Bronchial epithelial cell (primary cell): ENCODE results near the gene RBM34. TPM values are rescaled to one million over a fixed set of nuclear protein-coding genes. Genes with fewer than 3 reads are reported as not detected.

ENCODE experiments used
- DNase-seq: peaks from one replicate; pipeline ENCODE4 v3.0.0-alpha.2; 2010; ENCODE audit warnings: low read depth
- FAIRE-seq: peaks from 2 replicates; lab custom pipeline; 2011; peaks lifted over from hg19 to GRCh38; lab: Jason Lieb, UNC
- H3K27me3 ChIP-seq: 2 replicates; pipeline ENCODE4 v1.5.1; 2011; ENCODE audit warnings: low read length; ENCODE audit not compliant: control insufficient read depth, insufficient read depth
- H3K36me3 ChIP-seq: 2 replicates; pipeline ENCODE4 v1.5.1; 2011; ENCODE audit warnings: low read length; ENCODE audit not compliant: control insufficient read depth, insufficient read depth
- H3K4me3 ChIP-seq: 2 replicates; pipeline ENCODE4 v1.5.1; 2011; ENCODE audit warnings: mild to moderate bottlenecking, low read depth, low read length, control low read depth
- total RNA-seq: library from RNA; depleted of rRNA; stranded (reverse); fragments of >200 nt; gene quantifications from 2 replicates; pipeline ENCODE4 v1.2.1, GENCODE V29; 2014
- TF ChIP-seq, protein P1 (sequence below): IDR thresholded peaks from 2 replicates; pipeline ENCODE4 v1.5.1; 2011; ENCODE audit warnings: mild to moderate bottlenecking, moderate library complexity, low read length, control low read depth, inconsistent platforms; ENCODE audit not compliant: insufficient read depth, severe bottlenecking

The RBM34 gene
- total RNA-seq, 1 donor from 2014 or later: 60.6 TPM

DNA sequence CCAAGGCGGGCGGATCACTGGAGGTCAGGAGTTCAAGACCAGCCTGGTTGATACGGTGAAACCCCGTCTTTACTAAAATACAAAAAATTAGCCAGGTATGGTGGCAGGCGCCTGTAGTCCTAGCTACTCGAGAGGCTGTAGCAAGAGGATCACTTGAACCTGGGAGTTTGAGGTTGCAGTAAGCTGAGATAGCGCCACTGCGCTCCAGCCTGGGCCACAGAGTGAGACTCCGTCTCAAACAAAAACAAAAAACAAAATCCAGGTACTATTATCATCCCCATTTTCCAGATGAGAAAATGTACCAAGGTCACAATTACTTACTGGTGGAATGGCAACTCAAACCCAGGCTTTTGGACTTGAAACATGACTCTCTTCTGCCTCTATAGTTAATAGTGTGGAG lies 36.9 kb downstream of the RBM34 start:
- Histone ChIP-seq H3K4me3 (no peak overlapping the region), H3K36me3 (peaks cover 10% of the 10 kb centered on the region), H3K27me3 (no peaks in the 10 kb centered on the region)
- TF ChIP-seq, protein P1, sequence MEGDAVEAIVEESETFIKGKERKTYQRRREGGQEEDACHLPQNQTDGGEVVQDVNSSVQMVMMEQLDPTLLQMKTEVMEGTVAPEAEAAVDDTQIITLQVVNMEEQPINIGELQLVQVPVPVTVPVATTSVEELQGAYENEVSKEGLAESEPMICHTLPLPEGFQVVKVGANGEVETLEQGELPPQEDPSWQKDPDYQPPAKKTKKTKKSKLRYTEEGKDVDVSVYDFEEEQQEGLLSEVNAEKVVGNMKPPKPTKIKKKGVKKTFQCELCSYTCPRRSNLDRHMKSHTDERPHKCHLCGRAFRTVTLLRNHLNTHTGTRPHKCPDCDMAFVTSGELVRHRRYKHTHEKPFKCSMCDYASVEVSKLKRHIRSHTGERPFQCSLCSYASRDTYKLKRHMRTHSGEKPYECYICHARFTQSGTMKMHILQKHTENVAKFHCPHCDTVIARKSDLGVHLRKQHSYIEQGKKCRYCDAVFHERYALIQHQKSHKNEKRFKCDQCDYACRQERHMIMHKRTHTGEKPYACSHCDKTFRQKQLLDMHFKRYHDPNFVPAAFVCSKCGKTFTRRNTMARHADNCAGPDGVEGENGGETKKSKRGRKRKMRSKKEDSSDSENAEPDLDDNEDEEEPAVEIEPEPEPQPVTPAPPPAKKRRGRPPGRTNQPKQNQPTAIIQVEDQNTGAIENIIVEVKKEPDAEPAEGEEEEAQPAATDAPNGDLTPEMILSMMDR: no peak
- FAIRE-seq (no peak), DNase-seq (no peak)

DNA sequence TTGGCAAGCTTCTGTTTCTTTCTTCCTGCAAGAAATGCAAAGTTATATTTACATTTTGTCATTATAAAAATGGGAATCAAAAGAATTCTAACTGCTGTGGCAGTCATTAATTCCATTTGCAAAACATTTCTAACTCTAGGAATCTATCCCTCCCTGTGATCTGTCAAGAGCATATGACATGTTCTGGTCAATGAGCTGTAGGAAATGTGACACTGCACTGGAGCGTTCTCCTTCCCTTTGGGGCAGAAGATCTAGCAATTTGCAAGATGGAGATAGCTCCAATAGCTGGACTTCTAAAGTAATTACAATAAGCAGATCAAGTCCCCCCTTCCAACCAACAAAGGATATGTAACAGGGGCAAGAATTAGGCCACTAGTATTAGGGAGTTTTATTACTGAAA lies 38.7 kb downstream of the RBM34 start:
- TF ChIP-seq, protein P1: no peak
- DNase-seq (no peak), FAIRE-seq (no peak)
- Histone ChIP-seq H3K27me3 (no peaks in the 10 kb centered on the region), H3K36me3 (peaks cover 18% of the 10 kb centered on the region), H3K4me3 (no peak overlapping the region)

DNA sequence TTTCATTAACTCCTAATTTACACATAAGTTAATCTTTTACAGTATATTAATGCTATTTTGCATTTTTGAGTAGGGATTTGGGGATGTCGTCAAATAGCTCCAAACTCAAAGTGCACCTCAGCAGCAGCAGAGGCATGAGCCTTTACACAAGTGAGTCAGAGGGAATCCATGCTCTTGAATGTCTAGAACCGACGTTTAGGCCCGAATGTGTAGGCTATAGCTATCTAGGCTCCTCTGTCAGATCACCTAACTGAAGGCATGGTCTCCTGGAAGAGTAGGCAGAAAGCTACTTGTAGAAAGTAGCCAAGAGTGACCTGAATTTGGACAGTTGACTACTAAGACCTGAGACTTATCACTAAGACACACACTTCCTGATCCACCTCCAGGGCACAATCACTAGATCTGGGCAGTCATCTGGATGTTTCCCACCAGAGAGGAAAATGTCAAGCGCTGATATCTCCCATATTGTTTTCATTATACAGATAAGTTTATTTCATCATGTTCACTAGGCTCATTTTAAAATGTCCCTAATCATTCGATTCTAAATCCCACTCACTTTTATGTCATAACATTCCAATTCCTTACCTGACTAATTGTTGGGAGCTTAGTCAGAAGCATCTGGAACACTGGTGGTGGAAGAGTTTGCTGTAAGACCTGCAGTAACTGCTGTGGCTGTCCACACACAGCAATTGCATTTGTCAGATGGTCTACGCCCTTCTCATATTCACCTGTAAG lies 47.7 kb downstream of the RBM34 start:
- no peak overlapping the region for H3K4me3 ChIP-seq
- TF ChIP-seq, protein P1: no peak
- no peaks in the 10 kb centered on the region for H3K27me3 ChIP-seq
- peak; percentile 52 for DNase-seq
- FAIRE-seq: no peak
- H3K36me3 ChIP-seq: peaks cover 32% of the 10 kb centered on the region

DNA sequence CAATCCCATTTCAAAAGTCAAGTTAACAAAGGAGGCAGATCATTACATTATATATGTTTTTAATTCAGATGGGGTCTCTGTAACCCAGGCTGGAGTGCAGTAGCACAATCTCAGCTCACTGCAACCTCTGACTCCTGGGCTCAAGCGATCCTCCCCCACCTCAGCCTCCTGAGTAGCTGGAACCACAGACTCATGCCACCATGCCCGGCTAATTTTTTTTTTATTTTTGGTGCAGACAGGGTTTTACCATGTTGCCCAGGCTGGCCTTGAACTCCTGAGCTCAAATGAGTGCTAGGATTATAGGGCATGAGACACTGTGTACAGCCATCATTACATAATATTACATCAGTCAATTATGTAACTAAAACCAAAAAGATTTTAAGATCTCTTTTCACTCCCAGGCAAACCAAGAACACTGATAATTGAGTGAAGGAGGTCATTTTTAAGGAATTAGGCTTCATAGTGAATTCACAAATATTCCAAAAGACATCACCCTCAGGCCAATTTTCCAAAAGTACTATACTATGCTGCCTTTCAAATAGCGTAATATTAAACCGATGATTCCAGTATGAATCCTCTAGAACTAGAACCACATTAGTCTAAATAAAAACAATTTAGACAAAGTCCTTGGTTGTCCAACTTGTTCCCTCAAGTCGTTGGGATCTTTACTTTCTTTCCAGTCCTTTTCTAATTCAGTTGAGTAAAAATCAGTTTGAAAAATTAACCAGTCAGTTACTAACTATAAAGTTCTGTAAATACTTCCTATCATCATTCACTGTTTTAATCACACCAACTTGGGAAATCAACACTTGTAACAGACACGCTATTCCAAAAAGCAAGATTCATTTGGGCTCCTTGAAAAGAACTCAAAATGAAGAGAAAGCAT lies 48.5 kb downstream of the RBM34 start:
- TF ChIP-seq, protein P1: no peak
- Histone ChIP-seq H3K36me3 (peaks cover 27% of the 10 kb centered on the region), H3K27me3 (no peaks in the 10 kb centered on the region), H3K4me3 (no peak overlapping the region)
- FAIRE-seq: no peak
- no peak for DNase-seq

- TF ChIP-seq, protein P1: no peak
- DNase-seq (no peak), FAIRE-seq (no peak)
- Histone ChIP-seq H3K27me3 (no peaks in the 10 kb centered on the region), H3K36me3 (peaks cover 27% of the 10 kb centered on the region), H3K4me3 (no peak overlapping the region)
Observed at GRCh38 chr1:235111107-235111506, 49.9 kb downstream of the RBM34 start.
